ENCODE data around the gene ARL4C.

GRCh38 chr2:234474654-234475053 is 22.2 kb downstream of the ARL4C start:
- no peak for TF ChIP-seq TARDBP (IDR thresholded peaks at IDR 0.05)
- TF ChIP-seq BHLHE40 (IDR thresholded peaks at IDR 0.05; ENCODE audit: borderline replicate concordance): no peak

All from HEK293T (cell line).